Posterior cingulate gyrus (tissue), 11 donors: ENCODE results near the gene CATSPERB.
"Not testable (repeated sequence)": the region's sequence is repeated elsewhere in the genome, so short reads cannot be mapped to it uniquely, and the experiment has no call there.

Source experiments
- DNase-seq, 10 donors: peaks; one replicate each; pipeline versions ENCODE4 v3.0.0 to v3.0.0-alpha.2; 2020 to 2021; ENCODE audit warnings: mixed read lengths in 3 of 10
- intact Hi-C: fragments of 100-400 bp; cut with DNase I; formaldehyde crosslinking; loops from one replicate; pipeline ENCODE4 v1.15.1; 2023

Gene CATSPERB

GRCh38 chr14:91731986-91732385, at the start of gene CATSPERB:
TSS of gene CATSPERB (minus strand) at chr14:91732086. CDS start at chr14:91729479, 2,607 bp downstream.
- no peak for DNase-seq
- intact Hi-C loops, result no loop called here

GRCh38 chr14:91780452-91780851, 48.6 kb upstream of the CATSPERB start:
- intact Hi-C loops, result no loop called here
- no peak for DNase-seq

- intact Hi-C loops, result no loop called here
- no peak for DNase-seq
These were observed 46.3 kb upstream of the CATSPERB start for GRCh38 chr14:91778217-91778616.

- intact Hi-C loops, result no loop called here
- DNase-seq, result no peak
These were observed 42.5 kb upstream of the CATSPERB start for GRCh38 chr14:91774140-91775096.

GRCh38 chr14:91770185-91770584, 38.3 kb upstream of the CATSPERB start:
- intact Hi-C loops, result no loop called here
- DNase-seq, result no peak

GRCh38 chr14:91755570-91756295, 23.8 kb upstream of the CATSPERB start:
- intact Hi-C loops, result no loop called here
- DNase-seq, result no peak

- intact Hi-C loops, result no loop called here
- no peak for DNase-seq
These were observed 22.9 kb upstream of the CATSPERB start for GRCh38 chr14:91754819-91755218.

- intact Hi-C loops, result no loop called here
- no peak for DNase-seq
These were observed 22.3 kb upstream of the CATSPERB start for GRCh38 chr14:91754185-91754584.

GRCh38 chr14:91753501-91754128, 21.7 kb upstream of the CATSPERB start:
- DNase-seq, result no peak
- intact Hi-C loops, result no loop called here

GRCh38 chr14:91752961-91753360, 21.1 kb upstream of the CATSPERB start:
- DNase-seq, result no peak
- intact Hi-C loops, result no loop called here

GRCh38 chr14:91751719-91752118, 19.8 kb upstream of the CATSPERB start:
- intact Hi-C loops, result no loop called here
- DNase-seq, result no peak

- intact Hi-C loops, result no loop called here
- DNase-seq, result no peak
These were observed 18.8 kb upstream of the CATSPERB start for GRCh38 chr14:91750634-91751198.

- no peak for DNase-seq
- intact Hi-C loops, result no loop called here
These were observed 18.0 kb upstream of the CATSPERB start for GRCh38 chr14:91749868-91750267.

GRCh38 chr14:91748049-91748448, 16.2 kb upstream of the CATSPERB start:
- intact Hi-C loops, result no loop called here

GRCh38 chr14:91745344-91745743, 13.5 kb upstream of the CATSPERB start:
- intact Hi-C loops, result no loop called here
- no peak for DNase-seq

More at GRCh38 chr14:91748049-91748448, 16.2 kb upstream of the CATSPERB start:
- no peak for DNase-seq

GRCh38 chr14:91744068-91744480, 12.2 kb upstream of the CATSPERB start:
- DNase-seq, result no peak
- intact Hi-C loops, result no loop called here

- DNase-seq, result no peak
- intact Hi-C loops, result no loop called here
These were observed 11.4 kb upstream of the CATSPERB start for GRCh38 chr14:91743305-91743653.

GRCh38 chr14:91742621-91743304, 10.9 kb upstream of the CATSPERB start:
- no peak for DNase-seq
- intact Hi-C loops, result no loop called here

GRCh38 chr14:91739867-91740266, 8.0 kb upstream of the CATSPERB start:
- DNase-seq, intact Hi-C loops: not testable (repeated sequence)

- DNase-seq, result no peak
- intact Hi-C loops, result no loop called here
These were observed 5.7 kb upstream of the CATSPERB start for GRCh38 chr14:91737619-91738018.
